ENCODE measurements around the gene C1orf50.
"Not testable (repeated sequence)": the region's sequence is repeated elsewhere in the genome, so short reads cannot be mapped to it uniquely, and the experiment has no call there.

C1orf50 gene

GRCh38 chr1:42797979-42798378 lies 30.9 kb downstream of the C1orf50 start:
- DNase-seq = peak in 1 of 51 donors; percentile 8

GRCh38 chr1:42801832-42802473 lies 34.9 kb downstream of the C1orf50 start:
- DNase-seq = no peak

- DNase-seq = no peak
Measured at GRCh38 chr1:42806171-42806570, 39.1 kb downstream of the C1orf50 start.

- DNase-seq = no peak
Measured at GRCh38 chr1:42806593-42806992, 39.5 kb downstream of the C1orf50 start.

GRCh38 chr1:42807056-42807668 lies 40.1 kb downstream of the C1orf50 start:
- DNase-seq = no peak

GRCh38 chr1:42814815-42815214 lies 47.8 kb downstream of the C1orf50 start:
- not testable (repeated sequence) for DNase-seq

- DNase-seq = peak in 2 of 51 donors; percentile 3 to 67
Measured at GRCh38 chr1:42815941-42816584, 49.0 kb downstream of the C1orf50 start.

- DNase-seq = peak; percentile 71 to 99 (median 89)
Measured at GRCh38 chr1:42816585-42817439, 49.8 kb downstream of the C1orf50 start, which contains the start of the genes ERMAP and SVBP. ERMAP (plus strand) TSS chr1:42817122; CDS start chr1:42830449, 13,327 bp downstream. SVBP (minus strand) TSS chr1:42817397; CDS start chr1:42816544, 853 bp downstream.

- no peak for DNase-seq
Measured at GRCh38 chr1:42817440-42817767, 50.4 kb downstream of the C1orf50 start.

GRCh38 chr1:42817976-42818375 lies 50.9 kb downstream of the C1orf50 start:
- no peak for DNase-seq

GRCh38 chr1:42820813-42821212 lies 53.8 kb downstream of the C1orf50 start:
- no peak for DNase-seq

GRCh38 chr1:42821690-42822089 lies 54.6 kb downstream of the C1orf50 start:
- DNase-seq = no peak

GRCh38 chr1:42822800-42823392 lies 55.8 kb downstream of the C1orf50 start:
- DNase-seq = no peak

GRCh38 chr1:42824481-42825035 lies 57.5 kb downstream of the C1orf50 start:
- DNase-seq = no peak

- DNase-seq = no peak
Measured at GRCh38 chr1:42825036-42825851, 58.2 kb downstream of the C1orf50 start.
